Kidney (tissue), 14 donors: ENCODE data around the gene BRINP3. TPM values are rescaled to one million over a fixed set of nuclear protein-coding genes. Genes with fewer than 3 reads are reported as not detected.

ENCODE experiments used
- DNase-seq, 5 donors: peaks; one replicate each; pipeline ENCODE4 v3.0.0-alpha.2; 2013 to 2020
- FAIRE-seq: peaks from 2 replicates; lab custom pipeline; 2012; peaks lifted over from hg19 to GRCh38; lab: Jason Lieb, UNC
- H3K27ac ChIP-seq, 2 donors: one replicate each; pipeline ENCODE4 v1.7.0; 2013; ENCODE audit warnings: low read depth in 2 of 2, low read length in 2 of 2, inconsistent platforms in 1 of 2
- H3K27me3 ChIP-seq: one replicate; pipeline ENCODE4 v1.7.1; 2013; ENCODE audit warnings: low read length, inconsistent platforms; ENCODE audit not compliant: control insufficient read depth, insufficient read depth
- H3K36me3 ChIP-seq, 3 donors: one replicate each; pipeline versions ENCODE4 v1.7.0 to v1.7.1; 2013; ENCODE audit warnings: low read length in 3 of 3, control low read depth in 1 of 3, inconsistent platforms in 1 of 3; ENCODE audit not compliant: insufficient read depth in 3 of 3, control insufficient read depth in 2 of 3
- H3K4me1 ChIP-seq, 3 donors: one replicate each; pipeline versions ENCODE4 v1.7.0 to v1.7.1; 2013; ENCODE audit warnings: low read length in 3 of 3, inconsistent platforms in 1 of 3, low read depth in 1 of 3; ENCODE audit not compliant: control insufficient read depth in 2 of 3, insufficient read depth in 2 of 3
- H3K4me3 ChIP-seq, 3 donors: one replicate each; pipeline versions ENCODE4 v1.7.0 to v1.8.1; 2013; ENCODE audit warnings: low read length in 3 of 3, control low read depth in 1 of 3, inconsistent platforms in 1 of 3
- H3K9ac ChIP-seq, 3 donors: one replicate each; pipeline versions ENCODE4 v1.7.0 to v1.7.1; 2013; ENCODE audit warnings: low read length in 3 of 3, control low read depth in 1 of 3, inconsistent platforms in 1 of 3
- H3K9me3 ChIP-seq, 3 donors: one replicate each; pipeline versions ENCODE4 v1.7.0 to v1.7.1; 2013; ENCODE audit warnings: low read length in 3 of 3, control low read depth in 1 of 3, inconsistent platforms in 1 of 3; ENCODE audit not compliant: control insufficient read depth in 2 of 3, insufficient read depth in 1 of 3
- CTCF ChIP-seq: IDR thresholded peaks from 3 replicates; pipeline ENCODE4 v1.5.1; 2012; ENCODE audit warnings: mild to moderate bottlenecking, moderate library complexity, borderline replicate concordance; ENCODE audit not compliant: insufficient read depth; ENCODE audit errors: extremely low read depth
- intact Hi-C: fragments of 100-400 bp; cut with DNase I; formaldehyde crosslinking; loops from one replicate; pipeline ENCODE4 v1.11.1; 2022
- polyA plus RNA-seq: library from polyadenylated mRNA; stranded (reverse); fragments of 350-450 nt; fragmentation: Illumina TruSeq; extraction: RNeasy Lipid Tissue Mini Kit (QIAGEN cat#74804); gene quantifications from one replicate; pipeline ENCODE4 v1.2.3, GENCODE V29; 2014; ENCODE audit warnings: low read depth, low replicate concordance; ENCODE audit not compliant: insufficient read depth
- total RNA-seq: library from RNA; stranded (reverse); fragmentation: NEBNext Ultra II Directional; extraction: Animal tissue kit (Norgen Biotek cat#: 25700); gene quantifications from one replicate; pipeline ENCODE4 v1.2.1, GENCODE V29; 2021
- donor health status: control.
- donor health status: control.
- donor health status: control.
- donor health status: control.
- donor health status: control.
- donor health status: DM: yes; HTN: yes; CAD: no.
- donor health status: Normal renal cell carcinoma (clear cell type).

BRINP3 gene
- total and polyA plus RNA-seq, 2 donors from 2014 or later, result 1.4 to 1.8 TPM

- FAIRE-seq (no peak), DNase-seq (no peak)
- no peak for TF ChIP-seq CTCF
- Histone ChIP-seq H3K9ac (no peak overlapping the region), H3K27ac (no peak overlapping the region), H3K9me3 (peaks cover 0 to 2% (median 0%) of the 10 kb centered on the region in 3 donors), H3K36me3 (no peaks in the 10 kb centered on the region), H3K4me3 (no peak overlapping the region), H3K4me1 (no peaks in the 10 kb centered on the region), H3K27me3 (no peaks in the 10 kb centered on the region)
- intact Hi-C loops, result no loop called here
Measured at GRCh38 chr1:190119683-190120082, 358.0 kb downstream of the BRINP3 start.

DNA sequence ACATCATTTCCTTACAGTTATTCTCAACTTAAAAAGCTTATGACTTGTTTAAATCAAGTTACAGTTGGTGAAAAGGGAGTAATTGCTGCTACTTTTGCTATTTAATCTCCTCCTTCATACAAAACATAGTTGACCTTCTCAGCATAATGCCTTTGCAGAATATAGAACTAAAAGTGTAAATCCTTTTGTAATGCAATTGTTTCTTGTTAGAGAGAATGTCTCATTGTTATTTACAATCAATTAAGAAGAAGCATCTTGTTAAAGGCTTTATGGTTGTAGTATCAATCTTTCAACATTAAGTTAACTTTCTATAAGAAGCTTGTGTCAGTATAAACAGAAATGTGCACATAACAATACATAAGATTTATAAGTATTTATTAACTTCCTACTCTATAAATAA lies 360.7 kb downstream of the BRINP3 start:
- Histone ChIP-seq H3K9me3 (peaks cover 0 to 2% (median 0%) of the 10 kb centered on the region in 3 donors), H3K9ac (no peak overlapping the region), H3K27me3 (no peaks in the 10 kb centered on the region), H3K4me3 (no peak overlapping the region), H3K27ac (no peak overlapping the region), H3K4me1 (no peaks in the 10 kb centered on the region), H3K36me3 (no peaks in the 10 kb centered on the region)
- intact Hi-C loops, result no loop called here
- DNase-seq (no peak), FAIRE-seq (no peak)
- TF ChIP-seq CTCF, result no peak

DNA sequence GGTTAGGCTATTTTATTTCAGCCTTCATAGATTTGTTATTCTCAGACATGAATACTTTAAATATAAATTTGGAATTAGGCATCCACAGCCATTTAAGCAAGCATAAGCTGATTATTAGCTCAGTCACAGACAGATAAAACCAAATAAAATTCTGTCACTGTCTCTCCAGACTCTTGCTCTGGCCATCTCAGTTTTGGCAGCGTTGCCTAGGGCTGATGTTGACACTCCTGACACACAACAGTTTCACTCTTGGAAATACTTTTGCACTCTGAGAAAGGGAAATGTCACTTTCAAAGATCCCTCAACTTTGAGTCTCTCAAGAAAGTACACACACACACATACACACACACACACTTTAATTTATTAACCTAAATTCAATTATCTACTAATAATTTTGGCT lies 372.7 kb downstream of the BRINP3 start:
- FAIRE-seq (no peak), DNase-seq (no peak)
- H3K27ac ChIP-seq, result no peak overlapping the region
- H3K36me3 ChIP-seq, result no peaks in the 10 kb centered on the region
- intact Hi-C loops, result no loop called here
- no peak overlapping the region for H3K9ac ChIP-seq
- no peak overlapping the region for H3K4me3 ChIP-seq
- no peak for TF ChIP-seq CTCF
- no peaks in the 10 kb centered on the region for H3K4me1 ChIP-seq
- H3K27me3 ChIP-seq, result no peaks in the 10 kb centered on the region
- peaks cover 0 to 2% (median 0%) of the 10 kb centered on the region in 3 donors for H3K9me3 ChIP-seq

DNA sequence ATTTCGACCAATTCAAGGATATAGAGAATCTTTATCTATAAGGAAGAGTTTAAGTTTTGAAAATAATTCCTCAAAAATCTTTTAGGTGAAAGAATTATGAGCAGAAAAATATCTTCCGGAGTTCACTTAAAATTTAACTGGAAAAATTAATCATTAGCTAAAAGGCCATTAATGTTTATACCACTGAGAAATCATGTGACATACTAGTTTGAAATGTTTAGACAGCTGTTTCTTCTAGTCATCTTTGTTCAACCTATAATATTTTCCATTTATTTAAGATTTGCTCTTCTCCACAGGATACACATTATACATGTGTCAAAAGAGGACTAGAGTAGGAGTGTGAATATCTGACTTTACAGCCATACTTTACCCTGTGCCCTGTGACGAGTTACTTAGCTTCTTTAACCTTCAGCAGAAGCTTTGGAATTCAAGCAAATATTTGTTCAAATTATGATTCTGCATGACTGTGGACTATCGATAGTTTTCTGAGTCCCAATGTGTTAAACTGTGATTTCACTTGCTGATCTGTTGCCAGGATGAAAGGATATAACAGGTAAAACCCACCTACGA lies 374.8 kb downstream of the BRINP3 start:
- FAIRE-seq, result no peak
- intact Hi-C loops, result no loop called here

More for the DNA sequence above, 374.8 kb downstream of the BRINP3 start:
- H3K4me1 ChIP-seq, result no peaks in the 10 kb centered on the region
- no peaks in the 10 kb centered on the region for H3K36me3 ChIP-seq
- DNase-seq, result no peak
- H3K4me3 ChIP-seq, result no peak overlapping the region
- H3K27me3 ChIP-seq, result no peaks in the 10 kb centered on the region
- no peaks in the 10 kb centered on the region for H3K9me3 ChIP-seq
- no peak overlapping the region for H3K9ac ChIP-seq
- TF ChIP-seq CTCF, result no peak
- no peak overlapping the region for H3K27ac ChIP-seq
